OCI-LY7 (cell line): ENCODE data around the gene MACROD2. TPM values are rescaled to one million over a fixed set of nuclear protein-coding genes. Genes with fewer than 3 reads are reported as not detected.

Experiments
- BruUV-seq: library from RNA; stranded (reverse); fragments of 400-500 nt; replicated peaks from 2 replicates; lab custom pipeline; 2021; lab: Mats Ljungman, UMichigan
- CTCF ChIA-PET: fragments of 300-600 bp; sonication (Branson Sonifier 250); formaldehyde crosslinking; loops from one replicate; lab custom pipeline; 2022; ENCODE audit warnings: antibody characterized with exemption; ENCODE audit not compliant: unreplicated experiment; lab: Charles Lee
- POLR2A ChIA-PET: fragments of 300-600 bp; sonication (Branson Sonifier 250); formaldehyde crosslinking; loops from one replicate; lab custom pipeline; 2022; ENCODE audit warnings: antibody characterized with exemption; lab: Charles Lee
- DNase-seq: peaks from one replicate; pipeline ENCODE4 v3.0.0-alpha.2; 2015; ENCODE audit warnings: low spot score
- H2AFZ ChIP-seq: fragments of 200-600 bp; sonication (generic), shearing (Covaris generic); 2 replicates; pipeline ENCODE4 v1.6.1; 2014; ENCODE audit warnings: mild to moderate bottlenecking, antibody characterized with exemption, low read length, moderate library complexity
- H3K27ac ChIP-seq: fragments of 200-600 bp; sonication (generic); 2 replicates; pipeline ENCODE4 v1.5.1; 2014; ENCODE audit warnings: mixed run types, low read depth, mild to moderate bottlenecking, moderate library complexity, low read length, inconsistent platforms; ENCODE audit not compliant: poor library complexity, severe bottlenecking
- H3K36me3 ChIP-seq: fragments of 200-600 bp; sonication (generic); 2 replicates; pipeline ENCODE4 v1.6.1; 2014; ENCODE audit warnings: mild to moderate bottlenecking, antibody characterized with exemption, low read length, moderate library complexity, mixed read lengths; ENCODE audit not compliant: insufficient read depth
- H3K4me1 ChIP-seq: fragments of 200-600 bp; sonication (generic); 2 replicates; pipeline ENCODE4 v1.5.1; 2014; ENCODE audit warnings: mild to moderate bottlenecking, low read length; ENCODE audit not compliant: insufficient read depth, poor library complexity, severe bottlenecking
- H3K4me2 ChIP-seq: fragments of 200-600 bp; sonication (generic); 2 replicates; pipeline ENCODE4 v1.6.1; 2014; ENCODE audit warnings: mild to moderate bottlenecking, low read length
- H3K4me3 ChIP-seq: fragments of 200-600 bp; sonication (generic); 2 replicates; pipeline ENCODE4 v1.5.1; 2014; ENCODE audit warnings: mild to moderate bottlenecking, low read depth, low read length; ENCODE audit not compliant: poor library complexity, severe bottlenecking
- H3K79me2 ChIP-seq: fragments of 200-600 bp; sonication (generic); 2 replicates; pipeline ENCODE4 v1.6.1; 2016; ENCODE audit warnings: low read depth, mild to moderate bottlenecking, low read length, moderate library complexity, mixed read lengths; ENCODE audit not compliant: insufficient read depth
- H3K9me2 ChIP-seq: fragments of 200-600 bp; sonication (generic); 2 replicates; pipeline ENCODE4 v1.6.1; 2016; ENCODE audit warnings: mild to moderate bottlenecking, low read length, mixed read lengths; ENCODE audit not compliant: insufficient read depth
- H3K9me3 ChIP-seq: fragments of 200-600 bp; sonication (generic); 2 replicates; pipeline ENCODE4 v1.6.1; 2014; ENCODE audit warnings: mild to moderate bottlenecking, mixed run types, low read length, mixed read lengths
- H4K20me1 ChIP-seq: fragments of 200-600 bp; sonication (generic); 2 replicates; pipeline ENCODE4 v1.6.1; 2014; ENCODE audit warnings: mild to moderate bottlenecking, antibody characterized with exemption, low read length, moderate library complexity, mixed read lengths; ENCODE audit not compliant: insufficient read depth
- CTCF ChIP-seq: fragments of 200-600 bp; sonication (generic); conservative IDR thresholded peaks from 2 replicates; pipeline ENCODE4 v1.5.1; 2014; ENCODE audit warnings: mild to moderate bottlenecking, antibody characterized with exemption, low read length, moderate library complexity, mixed read lengths
- EZH2phosphoT487 ChIP-seq: fragments of 200-600 bp; sonication (generic); IDR thresholded peaks from 2 replicates; pipeline ENCODE4 v1.6.1; 2018; ENCODE audit warnings: low read depth, borderline replicate concordance, mild to moderate bottlenecking, mixed run types, antibody characterized with exemption, low read length, moderate library complexity, mixed read lengths
- intact Hi-C: fragments of 100-400 bp; cut with micrococcal nuclease; formaldehyde crosslinking; loops from one replicate; pipeline ENCODE4 v1.10.0; 2022; ENCODE audit not compliant: unreplicated experiment
- total RNA-seq, 2 experiments: library from RNA; depleted of rRNA in 1 of 2; stranded (reverse); fragments of >200 nt in 1 of 2; shearing (Covaris generic) in 1 of 2; gene quantifications; 2 replicates each; pipeline ENCODE4 v1.2.3, GENCODE V29; 2014 to 2022

The MACROD2 gene
- total RNA-seq, 2 experiments from 2014 or later, result 0.09 to 4.5 TPM

GRCh38 chr20:14522595-14522994 is 527.3 kb downstream of the MACROD2 start:
- Histone ChIP-seq H3K4me1 (no peaks in the 10 kb centered on the region), H3K79me2 (no peaks in the 10 kb centered on the region), H3K36me3 (no peaks in the 10 kb centered on the region), H3K9me3 (no peaks in the 10 kb centered on the region), H3K4me2 (no peak overlapping the region), H3K9me2 (no peaks in the 10 kb centered on the region), H3K4me3 (no peak overlapping the region), H4K20me1 (no peaks in the 10 kb centered on the region), H2AFZ (no peak overlapping the region), H3K27ac (no peak overlapping the region)
- ChIA-PET POLR2A (no interaction called here), CTCF (no interaction called here)
- TF ChIP-seq CTCF (no peak), EZH2phosphoT487 (no peak)
- no peak for DNase-seq
- intact Hi-C loops, result no loop called here
- BruUV-seq, result no TSS peak

GRCh38 chr20:14523090-14523489 is 527.8 kb downstream of the MACROD2 start:
- Histone ChIP-seq H3K4me3 (no peak overlapping the region), H4K20me1 (no peaks in the 10 kb centered on the region), H2AFZ (no peak overlapping the region), H3K79me2 (no peaks in the 10 kb centered on the region), H3K27ac (no peak overlapping the region), H3K36me3 (no peaks in the 10 kb centered on the region), H3K4me2 (no peak overlapping the region), H3K9me2 (no peaks in the 10 kb centered on the region), H3K4me1 (no peaks in the 10 kb centered on the region), H3K9me3 (no peaks in the 10 kb centered on the region)
- no TSS peak for BruUV-seq
- intact Hi-C loops, result no loop called here
- DNase-seq, result no peak
- ChIA-PET CTCF (no interaction called here), POLR2A (no interaction called here)
- TF ChIP-seq EZH2phosphoT487, result no peak
- TF ChIP-seq CTCF, result no peak

- no TSS peak for BruUV-seq
- H3K4me1 ChIP-seq, result no peaks in the 10 kb centered on the region
- no peaks in the 10 kb centered on the region for H3K9me3 ChIP-seq
- H3K4me2 ChIP-seq, result no peak overlapping the region
- DNase-seq, result no peak
- H3K9me2 ChIP-seq, result no peaks in the 10 kb centered on the region
- H4K20me1 ChIP-seq, result no peaks in the 10 kb centered on the region
- H3K36me3 ChIP-seq, result no peaks in the 10 kb centered on the region
- CTCF ChIA-PET, result no interaction called here
- no peak overlapping the region for H3K27ac ChIP-seq
- POLR2A ChIA-PET, result no interaction called here
- H3K4me3 ChIP-seq, result no peak overlapping the region
- TF ChIP-seq EZH2phosphoT487, result no peak
- TF ChIP-seq CTCF, result no peak
- no peaks in the 10 kb centered on the region for H3K79me2 ChIP-seq
- H2AFZ ChIP-seq, result no peak overlapping the region
- intact Hi-C loops, result no loop called here
These were observed 530.1 kb downstream of the MACROD2 start for GRCh38 chr20:14525426-14525825.
